ENCODE measurements around the gene STRIP2. TPM values are rescaled to one million over a fixed set of nuclear protein-coding genes. Genes with fewer than 3 reads are reported as not detected.

Gene STRIP2
- total and polyA plus RNA-seq, 2 experiments from 2014 or later: 4.7 to 10.6 TPM

GRCh38 chr7:129514683-129515082, 80.5 kb downstream of the STRIP2 start:
- H4K20me1 ChIP-seq (replicated peaks; ENCODE audit: insufficient read depth): no peaks in the 10 kb centered on the region

More at GRCh38 chr7:129514683-129515082, 80.5 kb downstream of the STRIP2 start:
- Mint-ChIP-seq H3K36me3 (ENCODE audit: low read depth) (no peaks in the 10 kb centered on the region), H3K27ac (0 out of 2 replicates have a peak overlapping the region, but pooled peaks have one; percentile 15), H3K27me3 (ENCODE audit: insufficient read depth, low read depth, poor library complexity) (peaks cover 12% of the 10 kb centered on the region), H3K4me3 (no peak overlapping the region), H3K4me1 (peaks cover 26% of the 10 kb centered on the region), H3K9me3 (peaks cover 4% of the 10 kb centered on the region; the same call in 2 of the 3 replicates)
- Histone ChIP-seq H3K27ac (ENCODE audit: low read depth) (peak overlapping the region; percentile 29; the same call in 1 of the 2 replicates), H3K4me2 (0 out of 2 replicates have a peak overlapping the region, but pooled peaks have one; percentile 25), H3K4me1 (ENCODE audit: insufficient read depth) (peaks cover 13% of the 10 kb centered on the region), H2AFZ (peak overlapping the region; percentile 88), H3K9me2 (ENCODE audit: insufficient read depth) (no peaks in the 10 kb centered on the region), H3F3A (replicated peaks; ENCODE audit: low read depth) (0 out of 2 replicates have a peak, but pooled peaks cover 2% of the 10 kb centered on the region), H3K79me2 (replicated peaks; ENCODE audit: insufficient read depth) (no peaks in the 10 kb centered on the region), H3K4me3 (no peak overlapping the region), H3K36me3 (ENCODE audit: insufficient read depth) (no peaks in the 10 kb centered on the region), H3K27me3 (ENCODE audit: insufficient read depth) (no peaks in the 10 kb centered on the region)
- TF ChIP-seq CTCF (conservative IDR thresholded peaks at IDR 0.05; ENCODE audit: low read depth in 2 of 2) (no peak), POLR2AphosphoS5 (IDR thresholded peaks at IDR 0.05; ENCODE audit: low read depth) (no peak), REST (IDR thresholded peaks at IDR 0.05; ENCODE audit: unreplicated experiment) (no peak), ETS1 (IDR thresholded peaks at IDR 0.05) (no peak), ZNF462 (CRISPR knock-in tag; IDR thresholded peaks at IDR 0.05) (no peak), NANOG (IDR thresholded peaks at IDR 0.05; ENCODE audit: borderline replicate concordance) (no peak), CREB1 (CRISPR knock-in tag; IDR thresholded peaks at IDR 0.05; ENCODE audit: low read depth) (no peak), JUNB (IDR thresholded peaks at IDR 0.05; ENCODE audit: unreplicated experiment) (no peak), EZH2phosphoT487 (IDR thresholded peaks at IDR 0.05; ENCODE audit: unreplicated experiment) (no peak), STAT1 (IDR thresholded peaks at IDR 0.05; ENCODE audit: unreplicated experiment) (no peak), ZNF114 (CRISPR knock-in tag; IDR thresholded peaks at IDR 0.05) (no peak), EZH2 (IDR thresholded peaks at IDR 0.05; ENCODE audit: low read depth, unreplicated experiment) (no peak), ZNF331 (CRISPR knock-in tag; IDR thresholded peaks at IDR 0.05; ENCODE audit: low read depth) (no peak)
- DNase-seq (ENCODE audit: low spot score): peak; percentile 49
- peak; percentile 78 for ATAC-seq
